Activated CD4-positive, alpha-beta T cell treated with anti-CD3 and anti-CD28 coated beads, Interleukin-10, Interleukin-2, amounts not matched to agents 100 ng/mL and 50 ng/mL, durations not matched to agents 16 hours and 8 hours (primary cell): ENCODE measurements around the gene MAN2B2.
"Not testable (repeated sequence)": the region's sequence is repeated elsewhere in the genome, so short reads cannot be mapped to it uniquely, and the experiment has no call there.

Experiments
- DNase-seq: peaks from one replicate; pipeline ENCODE4 v3.0.0-alpha.2; 2020

The MAN2B2 gene

GRCh38 chr4:6619116-6619465, 44.1 kb downstream of the MAN2B2 start:
- no peak for DNase-seq

GRCh38 chr4:6619466-6620255, 44.7 kb downstream of the MAN2B2 start:
- DNase-seq: no peak

- no peak for DNase-seq
These were observed 45.3 kb downstream of the MAN2B2 start for GRCh38 chr4:6620296-6620695.

- DNase-seq: no peak
These were observed 46.0 kb downstream of the MAN2B2 start for GRCh38 chr4:6620891-6621555.

- no peak for DNase-seq
These were observed 46.6 kb downstream of the MAN2B2 start for GRCh38 chr4:6621556-6621927.

GRCh38 chr4:6622744-6623143, 47.8 kb downstream of the MAN2B2 start:
- DNase-seq: no peak

GRCh38 chr4:6625256-6625655, 50.3 kb downstream of the MAN2B2 start:
- DNase-seq: no peak

GRCh38 chr4:6626066-6626465, 51.1 kb downstream of the MAN2B2 start:
- DNase-seq: no peak

- DNase-seq: no peak
These were observed 52.8 kb downstream of the MAN2B2 start for GRCh38 chr4:6627832-6628231.

GRCh38 chr4:6628484-6628883, 53.5 kb downstream of the MAN2B2 start:
- not testable (repeated sequence) for DNase-seq

- DNase-seq: no peak
These were observed 57.1 kb downstream of the MAN2B2 start for GRCh38 chr4:6632125-6632524.

GRCh38 chr4:6633091-6633906, 58.3 kb downstream of the MAN2B2 start:
- DNase-seq: peak; percentile 21

GRCh38 chr4:6634746-6635145, 59.8 kb downstream of the MAN2B2 start:
- no peak for DNase-seq

- DNase-seq: no peak
These were observed 64.2 kb downstream of the MAN2B2 start for GRCh38 chr4:6639137-6639680.

GRCh38 chr4:6640292-6641163, 65.5 kb downstream of the MAN2B2 start, which contains the start of gene MRFAP1:
Gene MRFAP1 (plus strand): TSS chr4:6640685. CDS start chr4:6640863, 178 bp downstream.
- DNase-seq: peak; percentile 95

GRCh38 chr4:6641164-6641970, 66.4 kb downstream of the MAN2B2 start:
- peak; percentile 65 for DNase-seq

- DNase-seq: no peak
These were observed 67.0 kb downstream of the MAN2B2 start for GRCh38 chr4:6641971-6642320.

- DNase-seq: no peak
These were observed 68.3 kb downstream of the MAN2B2 start for GRCh38 chr4:6643141-6643847.

GRCh38 chr4:6644792-6645530, 70.0 kb downstream of the MAN2B2 start:
- DNase-seq: no peak

GRCh38 chr4:6647169-6647568, 72.2 kb downstream of the MAN2B2 start:
- no peak for DNase-seq
